Karpas-422 (cell line): ENCODE measurements around the gene C13orf46. TPM values are rescaled to one million over a fixed set of nuclear protein-coding genes. Genes with fewer than 3 reads are reported as not detected.

Experiments used
- DNase-seq: peaks from one replicate; pipeline ENCODE4 v3.0.0-alpha.2; 2015
- H2AFZ ChIP-seq: fragments of 200-600 bp; sonication (generic); 2 replicates; pipeline ENCODE4 v1.6.1; 2014; ENCODE audit warnings: antibody characterized with exemption, low read length, mixed read lengths
- H3K27ac ChIP-seq: fragments of 200-600 bp; sonication (generic); 2 replicates; pipeline ENCODE4 v1.5.1; 2014; ENCODE audit warnings: mild to moderate bottlenecking, low read length, moderate library complexity
- H3K27me3 ChIP-seq: fragments of 200-600 bp; sonication (generic); 2 replicates; pipeline ENCODE4 v1.6.1; 2014; ENCODE audit warnings: low read length, mixed read lengths
- H3K36me3 ChIP-seq: fragments of 200-600 bp; sonication (generic); 2 replicates; pipeline ENCODE4 v1.6.1; 2014; ENCODE audit warnings: low read length, mixed read lengths; ENCODE audit not compliant: insufficient read depth
- H3K4me1 ChIP-seq: fragments of 200-600 bp; sonication (generic); 2 replicates; pipeline ENCODE4 v1.6.1; 2014; ENCODE audit warnings: mild to moderate bottlenecking, low read length, mixed read lengths
- H3K4me2 ChIP-seq: fragments of 200-600 bp; sonication (generic); 2 replicates; pipeline ENCODE4 v1.6.1; 2014; ENCODE audit warnings: low read length, low read depth, mild to moderate bottlenecking; ENCODE audit not compliant: poor library complexity, severe bottlenecking
- H3K4me3 ChIP-seq: fragments of 200-600 bp; sonication (generic); 2 replicates; pipeline ENCODE4 v1.5.1; 2014; ENCODE audit warnings: mild to moderate bottlenecking, antibody characterized with exemption, low read length, mixed read lengths
- H3K79me2 ChIP-seq: fragments of 200-600 bp; sonication (generic); 2 replicates; pipeline ENCODE4 v1.6.1; 2014; ENCODE audit warnings: mild to moderate bottlenecking, low read length, mixed read lengths
- H3K9ac ChIP-seq: fragments of 200-600 bp; sonication (generic); 2 replicates; pipeline ENCODE4 v1.6.0; 2014; ENCODE audit warnings: low read length
- H3K9me2 ChIP-seq: fragments of 200-600 bp; sonication (generic), shearing (Covaris generic); replicated peaks from 2 replicates; pipeline ENCODE4 v1.6.0; 2014; ENCODE audit warnings: mild to moderate bottlenecking, low read length, moderate library complexity; ENCODE audit not compliant: insufficient read depth
- H3K9me3 ChIP-seq: fragments of 300-700, 200-600 bp; sonication (generic); 2 replicates; pipeline ENCODE4 v1.6.1; 2014; ENCODE audit warnings: low read length, mixed read lengths
- H4K20me1 ChIP-seq: fragments of 200-600 bp; sonication (generic); 2 replicates; pipeline ENCODE4 v1.6.1; 2014; ENCODE audit warnings: mild to moderate bottlenecking, antibody characterized with exemption, low read length, low read depth; ENCODE audit not compliant: insufficient read depth
- total RNA-seq: library from RNA; depleted of rRNA; stranded (reverse); fragments of >200 nt; shearing (Covaris generic); gene quantifications from 2 replicates; pipeline ENCODE4 v1.2.3, GENCODE V29; 2014; ENCODE audit warnings: low replicate concordance

The C13orf46 gene
- total RNA-seq, 1 experiment from 2014 or later = not detected

DNA sequence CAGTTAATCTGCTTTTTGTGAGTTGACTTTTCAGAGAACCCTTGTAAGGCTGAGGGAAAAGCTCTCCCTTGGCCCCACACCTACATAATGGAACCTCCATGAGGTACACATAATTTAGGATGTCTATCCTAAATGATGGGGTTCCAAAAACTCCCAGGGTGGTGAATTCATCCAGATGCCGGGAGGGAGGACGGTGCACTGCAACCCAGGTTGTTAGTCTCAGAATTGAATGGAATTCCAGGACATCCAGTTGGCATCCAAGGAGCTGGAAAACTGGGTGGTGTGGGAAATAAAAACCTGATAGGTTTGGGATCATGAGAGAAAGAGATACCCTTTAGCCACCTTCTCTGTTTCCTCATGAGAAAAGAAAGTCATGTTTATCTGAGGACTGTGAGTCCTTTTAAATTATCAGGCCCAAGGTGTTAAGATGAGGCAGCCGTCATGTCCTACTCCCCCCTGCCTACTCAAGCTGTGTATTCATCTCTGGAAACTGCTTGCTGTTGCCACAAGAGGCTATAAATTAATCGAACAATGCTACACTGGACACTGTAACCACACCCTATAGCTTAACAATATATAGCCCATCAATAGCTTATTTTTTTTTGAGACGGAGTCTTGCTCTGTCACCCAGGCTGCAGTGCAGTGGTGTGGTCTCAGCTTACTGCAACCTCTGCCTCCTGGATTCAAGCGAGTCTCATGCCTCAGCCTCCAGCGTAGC is 49.5 kb downstream of the C13orf46 start:
- H3K9ac ChIP-seq = no peak overlapping the region
- no peaks in the 10 kb centered on the region for H3K27me3 ChIP-seq
- no peaks in the 10 kb centered on the region for H3K4me1 ChIP-seq
- no peaks in the 10 kb centered on the region for H3K79me2 ChIP-seq
- H3K9me2 ChIP-seq = no peaks in the 10 kb centered on the region
- H3K36me3 ChIP-seq = no peaks in the 10 kb centered on the region
- no peaks in the 10 kb centered on the region for H3K9me3 ChIP-seq
- no peak overlapping the region for H3K4me2 ChIP-seq
- H3K4me3 ChIP-seq = no peak overlapping the region
- H3K27ac ChIP-seq = no peak overlapping the region
- H2AFZ ChIP-seq = no peak overlapping the region
- no peak for DNase-seq
- no peaks in the 10 kb centered on the region for H4K20me1 ChIP-seq

DNA sequence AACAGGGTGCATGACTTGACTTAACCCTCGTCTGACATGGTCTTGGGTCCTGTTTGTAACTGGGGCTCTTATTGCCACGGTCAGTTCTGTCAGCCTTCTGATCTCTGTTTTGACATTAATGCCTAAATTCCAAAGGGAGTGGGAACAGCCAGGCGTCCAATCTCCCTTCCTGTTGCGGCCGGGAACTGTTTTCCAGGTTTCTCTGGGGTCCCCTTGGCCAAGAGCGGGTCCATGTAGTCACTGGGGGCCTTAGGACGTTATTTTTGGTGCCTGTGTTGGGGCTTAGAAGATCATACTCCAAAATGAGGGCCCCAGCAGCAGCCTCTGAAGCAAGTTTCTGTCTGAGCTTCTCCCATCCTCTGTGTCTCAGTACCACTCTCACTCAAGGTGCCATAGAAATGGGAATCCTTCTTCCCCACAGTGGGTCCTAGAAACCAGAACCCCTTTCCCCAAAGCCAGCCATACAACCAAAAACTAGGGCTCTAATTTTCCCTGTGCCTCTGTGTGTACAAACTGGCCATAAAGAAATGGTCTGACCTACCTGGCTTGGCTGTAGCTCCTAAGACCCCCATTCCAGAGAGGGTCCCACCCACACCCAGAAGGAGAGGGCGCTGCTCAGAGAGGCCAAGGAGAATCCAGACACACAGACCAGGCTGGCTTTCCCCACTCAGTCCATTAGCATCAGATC is 50.4 kb downstream of the C13orf46 start:
- Histone ChIP-seq H3K4me2 (no peak overlapping the region), H2AFZ (no peak overlapping the region), H3K9me3 (no peaks in the 10 kb centered on the region), H3K36me3 (no peaks in the 10 kb centered on the region), H3K9me2 (no peaks in the 10 kb centered on the region), H3K4me1 (no peaks in the 10 kb centered on the region), H3K27me3 (no peaks in the 10 kb centered on the region), H4K20me1 (no peaks in the 10 kb centered on the region), H3K27ac (no peak overlapping the region), H3K4me3 (no peak overlapping the region), H3K9ac (no peak overlapping the region), H3K79me2 (no peaks in the 10 kb centered on the region)
- no peak for DNase-seq

DNA sequence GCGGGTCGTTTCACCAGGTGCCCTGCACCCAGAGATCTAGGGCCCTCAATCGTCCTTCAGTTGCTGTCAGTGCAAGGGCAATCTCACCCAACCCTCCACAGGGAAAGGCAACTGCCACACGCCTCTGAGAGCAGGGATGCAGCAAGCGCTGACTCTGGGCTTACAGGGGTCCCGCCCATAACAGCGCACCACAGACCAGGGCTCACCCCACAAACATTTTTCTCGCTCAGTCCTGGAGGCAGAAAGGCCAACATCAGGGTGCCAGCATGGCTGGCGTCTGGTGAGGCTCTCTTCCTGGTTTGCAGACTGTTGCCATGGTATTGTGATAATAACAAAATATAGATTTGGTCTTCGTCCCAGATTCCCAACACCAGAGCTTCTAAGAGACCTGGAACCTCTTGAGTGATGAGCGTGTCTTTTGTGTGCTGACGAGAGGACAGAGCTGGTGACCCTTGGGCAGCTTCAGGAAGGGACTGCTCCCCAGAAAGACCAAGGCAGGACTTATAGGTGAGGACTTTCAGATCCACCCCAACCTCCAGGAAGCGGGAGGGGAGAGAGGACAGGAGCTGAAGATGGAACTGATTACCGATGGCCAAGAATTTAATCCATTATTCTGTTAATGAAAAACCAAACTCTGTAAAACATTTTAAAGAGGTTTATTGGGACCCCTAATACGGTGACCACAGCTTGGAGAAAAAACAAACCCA is 51.3 kb downstream of the C13orf46 start:
- no peak overlapping the region for H3K4me2 ChIP-seq
- no peak overlapping the region for H2AFZ ChIP-seq
- H3K27me3 ChIP-seq = no peaks in the 10 kb centered on the region
- H3K36me3 ChIP-seq = no peaks in the 10 kb centered on the region
- no peaks in the 10 kb centered on the region for H3K9me3 ChIP-seq
- no peak overlapping the region for H3K27ac ChIP-seq
- no peaks in the 10 kb centered on the region for H3K4me1 ChIP-seq
- no peak overlapping the region for H3K9ac ChIP-seq
- DNase-seq = no peak
- no peaks in the 10 kb centered on the region for H3K79me2 ChIP-seq
- no peaks in the 10 kb centered on the region for H3K9me2 ChIP-seq
- H4K20me1 ChIP-seq = no peaks in the 10 kb centered on the region
- H3K4me3 ChIP-seq = no peak overlapping the region

DNA sequence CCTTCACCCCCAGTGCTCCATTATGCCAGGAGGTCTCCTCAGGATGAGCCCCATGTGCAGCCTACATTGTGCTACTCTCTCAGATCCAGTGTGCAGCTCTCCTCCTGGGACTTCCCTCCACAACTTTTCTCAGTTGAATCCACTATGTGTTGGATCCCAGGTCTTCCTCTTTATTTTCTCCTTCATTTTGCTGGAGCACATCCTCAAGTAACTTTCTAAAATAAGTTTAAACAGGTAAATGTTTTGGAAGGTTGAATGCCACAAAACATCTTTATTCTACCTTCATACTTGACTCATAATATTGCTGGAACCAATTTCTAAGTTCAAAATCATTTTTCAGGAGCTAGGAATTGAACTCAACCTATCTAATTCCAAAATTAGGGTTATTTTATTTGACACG is 52.1 kb downstream of the C13orf46 start:
- DNase-seq = no peak
- Histone ChIP-seq H3K4me3 (no peak overlapping the region), H3K4me1 (no peaks in the 10 kb centered on the region), H2AFZ (no peak overlapping the region), H4K20me1 (no peaks in the 10 kb centered on the region), H3K4me2 (no peak overlapping the region), H3K36me3 (no peaks in the 10 kb centered on the region), H3K9ac (no peak overlapping the region), H3K79me2 (no peaks in the 10 kb centered on the region), H3K9me3 (no peaks in the 10 kb centered on the region), H3K27ac (no peak overlapping the region), H3K27me3 (no peaks in the 10 kb centered on the region), H3K9me2 (no peaks in the 10 kb centered on the region)

DNA sequence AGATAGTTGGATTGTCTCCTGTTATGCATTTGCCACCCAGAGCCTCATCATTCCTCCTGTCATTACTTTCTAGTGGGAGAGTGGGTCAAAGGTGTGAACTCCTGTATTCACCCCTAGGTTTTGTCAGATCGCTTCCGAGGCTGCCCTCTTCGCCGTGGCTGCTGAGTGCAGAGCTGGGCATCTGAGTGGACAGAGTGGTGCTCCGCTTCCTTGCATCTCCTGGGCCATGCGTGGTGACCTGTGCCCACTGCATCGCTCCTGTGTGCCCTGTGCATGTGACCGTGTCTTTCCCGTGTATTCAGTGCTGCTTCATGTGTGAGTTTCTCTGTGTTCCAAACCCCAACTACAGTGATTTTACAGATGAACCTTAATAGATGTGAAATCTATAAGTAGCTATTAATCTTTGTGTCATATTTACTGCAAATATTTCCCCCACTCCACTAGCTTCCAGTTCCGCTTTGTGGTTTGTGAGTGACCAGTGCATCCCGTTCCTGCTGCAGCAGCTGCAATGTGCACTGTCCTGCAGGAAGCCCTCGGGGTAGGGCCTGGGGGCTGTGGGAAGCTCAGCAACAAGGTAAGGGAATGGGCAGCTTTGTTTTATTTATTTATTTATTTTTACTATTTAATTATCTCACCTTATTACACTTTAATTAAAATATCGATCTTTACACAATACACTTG is 53.1 kb downstream of the C13orf46 start:
- Histone ChIP-seq H3K27me3 (no peaks in the 10 kb centered on the region), H3K9me3 (no peaks in the 10 kb centered on the region), H3K36me3 (no peaks in the 10 kb centered on the region), H3K9ac (no peak overlapping the region), H3K4me2 (no peak overlapping the region), H3K4me3 (no peak overlapping the region), H3K79me2 (no peaks in the 10 kb centered on the region), H3K27ac (no peak overlapping the region), H3K4me1 (no peaks in the 10 kb centered on the region), H3K9me2 (no peaks in the 10 kb centered on the region), H4K20me1 (no peaks in the 10 kb centered on the region), H2AFZ (no peak overlapping the region)
- DNase-seq = no peak

DNA sequence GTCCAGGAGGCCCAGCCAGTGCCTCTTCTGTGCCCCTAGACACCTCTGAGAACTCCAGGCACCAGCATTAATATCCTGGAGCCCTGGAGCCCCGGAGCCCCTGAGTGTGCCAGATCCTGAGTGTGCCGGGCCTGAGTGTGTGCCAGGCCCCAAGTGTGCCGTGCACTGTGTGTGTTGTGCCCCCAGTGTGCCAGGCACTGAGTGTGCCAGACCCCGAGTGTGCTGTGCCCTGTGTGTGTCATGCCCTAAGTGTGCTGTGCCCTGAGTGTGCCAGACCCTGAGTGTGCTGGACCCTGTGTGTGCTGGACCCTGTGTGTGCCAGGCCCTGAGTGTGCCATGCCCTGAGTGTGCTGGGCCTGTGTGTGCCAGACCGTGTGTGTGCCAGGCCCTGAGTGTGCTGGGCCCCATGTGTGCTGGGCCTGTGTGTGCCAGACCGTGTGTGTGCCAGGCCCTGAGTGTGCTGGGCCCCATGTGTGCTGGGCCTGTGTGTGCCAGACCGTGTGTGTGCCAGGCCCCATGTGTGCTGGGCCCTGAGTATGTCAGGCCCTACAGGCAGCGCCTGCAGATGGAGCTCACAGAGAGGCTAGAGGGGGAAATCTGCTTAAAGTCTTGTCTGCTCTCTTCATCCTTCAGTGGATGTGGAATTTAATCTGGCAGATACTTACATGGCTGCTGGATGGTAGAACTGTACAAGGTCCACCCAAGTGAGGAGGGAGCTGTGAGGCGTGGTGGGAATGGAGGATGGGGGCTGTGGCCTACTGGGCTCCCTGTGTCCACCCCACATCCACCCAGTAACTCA is 53.9 kb downstream of the C13orf46 start:
- Histone ChIP-seq H4K20me1 (no peaks in the 10 kb centered on the region), H3K36me3 (no peaks in the 10 kb centered on the region), H3K27me3 (no peaks in the 10 kb centered on the region)

DNA sequence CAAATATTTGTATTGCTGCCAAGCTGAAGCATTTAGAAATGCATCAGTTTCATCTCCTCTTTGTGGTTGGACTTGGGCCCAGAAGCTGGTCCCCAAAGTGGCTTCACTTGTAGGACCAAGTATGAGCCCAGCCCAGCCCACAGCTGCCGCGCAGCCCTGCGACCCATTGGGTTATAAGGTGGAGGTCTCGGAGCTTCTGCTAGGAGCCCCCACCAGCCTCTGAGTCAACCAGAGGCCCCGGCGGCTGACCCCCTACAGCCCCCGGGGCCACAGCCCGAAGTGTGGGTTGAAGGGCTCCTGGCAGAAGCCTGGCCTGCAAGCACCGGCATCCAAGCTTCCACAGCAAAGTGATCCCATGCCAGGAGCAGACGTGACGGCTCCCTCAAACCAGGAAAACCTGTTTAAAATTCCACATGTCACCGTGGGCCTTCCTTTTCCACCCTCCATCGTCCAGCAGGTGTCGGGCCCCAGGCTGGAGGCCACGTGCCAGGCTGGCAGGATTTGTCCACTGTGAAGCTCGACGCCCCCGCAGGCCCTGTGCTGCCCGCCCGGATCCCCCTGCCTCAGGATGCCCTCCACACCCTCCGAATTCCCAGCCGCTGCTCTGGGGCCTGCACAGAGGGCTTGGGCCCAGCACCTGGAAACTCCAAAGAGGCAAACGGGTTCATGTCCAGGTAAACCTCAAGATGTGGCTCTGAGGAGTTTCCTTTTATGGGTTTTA is 54.7 kb downstream of the C13orf46 start:
- Histone ChIP-seq H3K4me2 (no peak overlapping the region), H3K9ac (no peak overlapping the region), H3K36me3 (no peaks in the 10 kb centered on the region), H3K9me2 (no peaks in the 10 kb centered on the region), H3K27ac (no peak overlapping the region), H3K9me3 (no peaks in the 10 kb centered on the region), H2AFZ (no peak overlapping the region), H3K4me3 (no peak overlapping the region), H3K4me1 (no peaks in the 10 kb centered on the region), H3K79me2 (no peaks in the 10 kb centered on the region), H4K20me1 (no peaks in the 10 kb centered on the region), H3K27me3 (no peaks in the 10 kb centered on the region)
- no peak for DNase-seq

More for the DNA sequence above, 53.9 kb downstream of the C13orf46 start:
- H2AFZ ChIP-seq = no peak overlapping the region
- no peaks in the 10 kb centered on the region for H3K4me1 ChIP-seq
- H3K4me2 ChIP-seq = no peak overlapping the region
- no peaks in the 10 kb centered on the region for H3K9me2 ChIP-seq
- H3K9ac ChIP-seq = no peak overlapping the region
- H3K79me2 ChIP-seq = no peaks in the 10 kb centered on the region
- no peak for DNase-seq
- no peak overlapping the region for H3K27ac ChIP-seq
- no peaks in the 10 kb centered on the region for H3K9me3 ChIP-seq
- H3K4me3 ChIP-seq = no peak overlapping the region
